H1 (cell line): Measurements from ENCODE around the gene DCX. TPM values are rescaled to one million over a fixed set of nuclear protein-coding genes. Genes with fewer than 3 reads are reported as not detected.

ENCODE experiments used
- GTF2F1 ChIP-seq: IDR thresholded peaks from 2 replicates; pipeline ENCODE4 v1.6.1; 2012; ENCODE audit warnings: low read depth, low read length, improper control_type of control experiment, borderline replicate concordance
- polyA plus RNA-seq, 7 experiments: library from polyadenylated mRNA; depleted of rRNA in 3 of 7; stranded (reverse) in 5 of 7; unstranded in 2 of 7; fragments of >200 nt in 5 of 7; fragments of 200-250 nt in 2 of 7; gene quantifications; 1 replicate in 5 of 7; 2 replicates in 1 of 7; 4 replicates in 1 of 7; pipeline versions ENCODE4 v1.2.1 to v1.2.3, GENCODE V29; 2011 to 2013; ENCODE audit warnings: missing spikeins in 2 of 7, mixed read lengths in 2 of 7
- total RNA-seq: library from RNA; stranded (reverse); fragmentation: NEBNext Ultra II Directional; extraction: Animal tissue kit (Norgen Biotek cat#: 25700); gene quantifications from 2 replicates; pipeline ENCODE4 v1.2.1, GENCODE V29; 2021

Gene DCX
- total and polyA plus RNA-seq, 2 of the 8 experiments (the other 6 are each of a cell fraction or from before 2014, with no cell fraction given) = 1.3 to 3.3 TPM

DNA sequence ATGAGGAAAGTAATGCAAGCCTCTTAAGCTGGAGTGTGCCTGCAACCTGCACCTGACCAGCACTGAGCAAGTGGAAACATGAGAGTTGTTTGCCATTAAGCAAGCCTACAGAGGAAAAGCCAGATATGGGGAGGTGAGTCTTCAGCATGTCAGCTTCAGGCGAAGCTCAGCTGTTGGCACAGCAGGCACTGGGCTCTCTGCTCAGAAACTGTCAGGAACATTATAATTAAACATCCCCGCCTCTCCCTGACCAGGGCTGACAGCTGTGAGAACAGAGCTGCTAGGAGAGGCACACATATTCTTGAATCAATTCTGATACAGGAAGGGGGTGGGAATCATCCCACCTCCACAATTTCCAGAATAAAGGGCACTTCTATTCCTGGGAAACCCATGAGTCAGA lies 19.0 kb upstream of the DCX start (continued):
- TF ChIP-seq GTF2F1 = no peak
